Measurements from ENCODE around the gene CD300LG.
A peak's percentile ranks its signal among the peaks of the same experiment; 100 is the strongest.
"Not testable (repeated sequence)": the region's sequence is repeated elsewhere in the genome, so short reads cannot be mapped to it uniquely, and the experiment has no call there.

The CD300LG gene

GRCh38 chr17:43879723-43880419 is 32.9 kb downstream of the CD300LG start:
- DNase-seq (ENCODE audit: low spot score): no peak

GRCh38 chr17:43880420-43880991 is 33.5 kb downstream of the CD300LG start:
- peak; percentile 32 for DNase-seq (ENCODE audit: low spot score)

GRCh38 chr17:43881181-43881580 is 34.2 kb downstream of the CD300LG start:
- DNase-seq (ENCODE audit: low spot score): no peak

GRCh38 chr17:43881758-43882505 is 35.0 kb downstream of the CD300LG start:
- no peak for DNase-seq (ENCODE audit: low spot score)

- no peak for DNase-seq (ENCODE audit: low spot score)
Observed at GRCh38 chr17:43882761-43883415, 35.9 kb downstream of the CD300LG start.

GRCh38 chr17:43888548-43888947 is 41.6 kb downstream of the CD300LG start:
- no peak for DNase-seq (ENCODE audit: low spot score)

GRCh38 chr17:43890240-43890639 is 43.3 kb downstream of the CD300LG start:
- no peak for DNase-seq (ENCODE audit: low spot score)

- DNase-seq (ENCODE audit: low spot score): no peak
Observed at GRCh38 chr17:43891851-43892646, 45.1 kb downstream of the CD300LG start.

GRCh38 chr17:43892647-43892952 is 45.6 kb downstream of the CD300LG start:
- no peak for DNase-seq (ENCODE audit: low spot score)

- DNase-seq (ENCODE audit: low spot score): not testable (repeated sequence)
Observed at GRCh38 chr17:43894494-43894893, 47.5 kb downstream of the CD300LG start.

GRCh38 chr17:43897831-43898230 is 50.9 kb downstream of the CD300LG start:
- DNase-seq (ENCODE audit: low spot score): no peak

GRCh38 chr17:43898446-43898845 is 51.5 kb downstream of the CD300LG start:
- DNase-seq (ENCODE audit: low spot score): no peak

- peak; percentile 74 for DNase-seq (ENCODE audit: low spot score)
Observed at GRCh38 chr17:43900183-43900857, 53.3 kb downstream of the CD300LG start.

GRCh38 chr17:43900858-43901754 is 54.1 kb downstream of the CD300LG start:
- DNase-seq (ENCODE audit: low spot score): peak; percentile 35

- no peak for DNase-seq (ENCODE audit: low spot score)
Observed at GRCh38 chr17:43901861-43902589, 55.0 kb downstream of the CD300LG start.

GRCh38 chr17:43905400-43905984 is 58.5 kb downstream of the CD300LG start:
- DNase-seq (ENCODE audit: low spot score): no peak

- DNase-seq (ENCODE audit: low spot score): peak; percentile 39
Observed at GRCh38 chr17:43905985-43906852, 59.2 kb downstream of the CD300LG start.

- no peak for DNase-seq (ENCODE audit: low spot score)
Observed at GRCh38 chr17:43906951-43907424, 60.0 kb downstream of the CD300LG start.

Measured in SW480 (cell line).